OCI-LY7 (cell line): ENCODE data around the gene SLC2A5. TPM values are rescaled to one million over a fixed set of nuclear protein-coding genes. Genes with fewer than 3 reads are reported as not detected.

Experiments used
- BruUV-seq: library from RNA; stranded (reverse); fragments of 400-500 nt; replicated peaks from 2 replicates; lab custom pipeline; 2021; lab: Mats Ljungman, UMichigan
- CTCF ChIA-PET: fragments of 300-600 bp; sonication (Branson Sonifier 250); formaldehyde crosslinking; loops from one replicate; lab custom pipeline; 2022; ENCODE audit warnings: antibody characterized with exemption; ENCODE audit not compliant: unreplicated experiment; lab: Charles Lee
- POLR2A ChIA-PET: fragments of 300-600 bp; sonication (Branson Sonifier 250); formaldehyde crosslinking; loops from one replicate; lab custom pipeline; 2022; ENCODE audit warnings: antibody characterized with exemption; lab: Charles Lee
- DNase-seq: peaks from one replicate; pipeline ENCODE4 v3.0.0-alpha.2; 2015; ENCODE audit warnings: low spot score
- H2AFZ ChIP-seq: fragments of 200-600 bp; sonication (generic), shearing (Covaris generic); 2 replicates; pipeline ENCODE4 v1.6.1; 2014; ENCODE audit warnings: mild to moderate bottlenecking, antibody characterized with exemption, low read length, moderate library complexity
- H3K27ac ChIP-seq: fragments of 200-600 bp; sonication (generic); 2 replicates; pipeline ENCODE4 v1.5.1; 2014; ENCODE audit warnings: mixed run types, low read depth, mild to moderate bottlenecking, moderate library complexity, low read length, inconsistent platforms; ENCODE audit not compliant: poor library complexity, severe bottlenecking
- H3K36me3 ChIP-seq: fragments of 200-600 bp; sonication (generic); 2 replicates; pipeline ENCODE4 v1.6.1; 2014; ENCODE audit warnings: mild to moderate bottlenecking, antibody characterized with exemption, low read length, moderate library complexity, mixed read lengths; ENCODE audit not compliant: insufficient read depth
- H3K4me1 ChIP-seq: fragments of 200-600 bp; sonication (generic); 2 replicates; pipeline ENCODE4 v1.5.1; 2014; ENCODE audit warnings: mild to moderate bottlenecking, low read length; ENCODE audit not compliant: insufficient read depth, poor library complexity, severe bottlenecking
- H3K4me2 ChIP-seq: fragments of 200-600 bp; sonication (generic); 2 replicates; pipeline ENCODE4 v1.6.1; 2014; ENCODE audit warnings: mild to moderate bottlenecking, low read length
- H3K4me3 ChIP-seq: fragments of 200-600 bp; sonication (generic); 2 replicates; pipeline ENCODE4 v1.5.1; 2014; ENCODE audit warnings: mild to moderate bottlenecking, low read depth, low read length; ENCODE audit not compliant: poor library complexity, severe bottlenecking
- H3K79me2 ChIP-seq: fragments of 200-600 bp; sonication (generic); 2 replicates; pipeline ENCODE4 v1.6.1; 2016; ENCODE audit warnings: low read depth, mild to moderate bottlenecking, low read length, moderate library complexity, mixed read lengths; ENCODE audit not compliant: insufficient read depth
- H3K9me2 ChIP-seq: fragments of 200-600 bp; sonication (generic); 2 replicates; pipeline ENCODE4 v1.6.1; 2016; ENCODE audit warnings: mild to moderate bottlenecking, low read length, mixed read lengths; ENCODE audit not compliant: insufficient read depth
- H3K9me3 ChIP-seq: fragments of 200-600 bp; sonication (generic); 2 replicates; pipeline ENCODE4 v1.6.1; 2014; ENCODE audit warnings: mild to moderate bottlenecking, mixed run types, low read length, mixed read lengths
- H4K20me1 ChIP-seq: fragments of 200-600 bp; sonication (generic); 2 replicates; pipeline ENCODE4 v1.6.1; 2014; ENCODE audit warnings: mild to moderate bottlenecking, antibody characterized with exemption, low read length, moderate library complexity, mixed read lengths; ENCODE audit not compliant: insufficient read depth
- CTCF ChIP-seq: fragments of 200-600 bp; sonication (generic); conservative IDR thresholded peaks from 2 replicates; pipeline ENCODE4 v1.5.1; 2014; ENCODE audit warnings: mild to moderate bottlenecking, antibody characterized with exemption, low read length, moderate library complexity, mixed read lengths
- EZH2phosphoT487 ChIP-seq: fragments of 200-600 bp; sonication (generic); IDR thresholded peaks from 2 replicates; pipeline ENCODE4 v1.6.1; 2018; ENCODE audit warnings: low read depth, borderline replicate concordance, mild to moderate bottlenecking, mixed run types, antibody characterized with exemption, low read length, moderate library complexity, mixed read lengths
- intact Hi-C: fragments of 100-400 bp; cut with micrococcal nuclease; formaldehyde crosslinking; loops from one replicate; pipeline ENCODE4 v1.10.0; 2022; ENCODE audit not compliant: unreplicated experiment
- small RNA-seq: library from RNA; depleted of rRNA; stranded (forward); fragments of <200 nt; gene quantifications from one replicate; pipeline ENCODE3, GENCODE V24; 2014
- total RNA-seq, 2 experiments: library from RNA; depleted of rRNA in 1 of 2; stranded (reverse); fragments of >200 nt in 1 of 2; shearing (Covaris generic) in 1 of 2; gene quantifications; 2 replicates each; pipeline ENCODE4 v1.2.3, GENCODE V29; 2014 to 2022

Gene SLC2A5
- total RNA-seq, 2 experiments from 2014 or later = 112 to 183 TPM

- BruUV-seq = no TSS peak
- H4K20me1 ChIP-seq = no peaks in the 10 kb centered on the region
- H3K4me2 ChIP-seq = peak overlapping the region; percentile 54
- peak overlapping the region; percentile 12 for H3K4me3 ChIP-seq
- DNase-seq = peak; percentile 88
- TF ChIP-seq EZH2phosphoT487 = no peak
- no peak for TF ChIP-seq CTCF
- intact Hi-C loops = no loop called here
- no peaks in the 10 kb centered on the region for H3K9me3 ChIP-seq
- CTCF ChIA-PET = interaction anchor here (0.6 to 1.0 kb wide), 3 partner anchors 24 to 115 kb away, joined by 3 to 11 read pairs (median 3); no protein-coding TSS in a partner anchor
- H3K36me3 ChIP-seq = no peaks in the 10 kb centered on the region
- peak overlapping the region; percentile 81 for H3K27ac ChIP-seq
- POLR2A ChIA-PET = interaction anchor here (0.6 to 1.7 kb wide), 3 partner anchors 16 to 125 kb away, joined by 3 to 10 read pairs (median 8); no protein-coding TSS in a partner anchor
- peaks cover 29% of the 10 kb centered on the region for H3K4me1 ChIP-seq
- peak overlapping the region; percentile 98; the same call in 1 of the 2 replicates for H2AFZ ChIP-seq
- H3K9me2 ChIP-seq = no peaks in the 10 kb centered on the region
- H3K79me2 ChIP-seq = no peaks in the 10 kb centered on the region
Observed at GRCh38 chr1:8986814-8987190, 82.6 kb downstream of the SLC2A5 start.

- Histone ChIP-seq H3K4me3 (peak overlapping the region; percentile 12), H2AFZ (peak overlapping the region; percentile 98; the same call in 1 of the 2 replicates), H3K4me1 (peaks cover 29% of the 10 kb centered on the region), H3K36me3 (no peaks in the 10 kb centered on the region), H3K9me3 (no peaks in the 10 kb centered on the region), H4K20me1 (no peaks in the 10 kb centered on the region), H3K27ac (peak overlapping the region; percentile 81), H3K9me2 (no peaks in the 10 kb centered on the region), H3K4me2 (peak overlapping the region; percentile 54), H3K79me2 (no peaks in the 10 kb centered on the region)
- ChIA-PET POLR2A (interaction anchor here (1.2 kb wide), 1 partner anchor 16 kb away, joined by 8 read pairs; no protein-coding TSS in a partner anchor), CTCF (interaction anchor here (0.6 to 1.0 kb wide), 2 partner anchors 23 to 116 kb away, joined by 3 read pairs; no protein-coding TSS in a partner anchor)
- DNase-seq = no peak
- no TSS peak for BruUV-seq
- TF ChIP-seq CTCF (no peak), EZH2phosphoT487 (no peak)
- intact Hi-C loops = no loop called here
Observed at GRCh38 chr1:8985915-8986813, 83.3 kb downstream of the SLC2A5 start.

Small RNAs within 50 kb of the gene (small RNA-seq; reads per million reads assigned to genes)
- gene RF00424 = not detected

Other genes with a start within 250 kb of the SLC2A5 start
- 1,017 and 1,033 TPM in 2 replicates for gene ENO1, start 190.9 kb downstream of the SLC2A5 start, total RNA-seq (2014; rRNA removed; shearing (Covaris generic))
- 884 and 1,337 TPM in 2 replicates for gene ENO1, start 190.9 kb downstream of the SLC2A5 start, total RNA-seq (2022)
- not detected in 2 replicates for gene CA6, start 123.8 kb downstream of the SLC2A5 start, total RNA-seq (2014; rRNA removed; shearing (Covaris generic))
- not detected in 2 replicates for gene CA6, start 123.8 kb downstream of the SLC2A5 start, total RNA-seq (2022)
- 0.15 TPM in 1 of 2 replicates, not detected in the other for gene SLC2A7, start 43.2 kb downstream of the SLC2A5 start, total RNA-seq (2014; rRNA removed; shearing (Covaris generic))
- not detected in 2 replicates for gene SLC2A7, start 43.2 kb downstream of the SLC2A5 start, total RNA-seq (2022)
- 1.1 and 1.4 TPM in 2 replicates for gene GPR157, start 59.5 kb upstream of the SLC2A5 start, total RNA-seq (2014; rRNA removed; shearing (Covaris generic))
- gene GPR157, start 59.5 kb upstream of the SLC2A5 start, total RNA-seq (2022) = 4.1 and 5.4 TPM in 2 replicates
- gene H6PD, start 165.1 kb upstream of the SLC2A5 start, total RNA-seq (2014; rRNA removed; shearing (Covaris generic)) = 8.2 and 8.5 TPM in 2 replicates
- gene H6PD, start 165.1 kb upstream of the SLC2A5 start, total RNA-seq (2022) = 22.1 TPM in 2 replicates
- 14.0 and 17.9 TPM in 2 replicates for gene SPSB1, start 223.3 kb upstream of the SLC2A5 start, total RNA-seq (2014; rRNA removed; shearing (Covaris generic))
- 1.1 and 1.2 TPM in 2 replicates for gene SPSB1, start 223.3 kb upstream of the SLC2A5 start, total RNA-seq (2022)